ENCODE results near the gene ZBTB46.
"Not testable (repeated sequence)": the region's sequence is repeated elsewhere in the genome, so short reads cannot be mapped to it uniquely, and the experiment has no call there.

The ZBTB46 gene

DNA sequence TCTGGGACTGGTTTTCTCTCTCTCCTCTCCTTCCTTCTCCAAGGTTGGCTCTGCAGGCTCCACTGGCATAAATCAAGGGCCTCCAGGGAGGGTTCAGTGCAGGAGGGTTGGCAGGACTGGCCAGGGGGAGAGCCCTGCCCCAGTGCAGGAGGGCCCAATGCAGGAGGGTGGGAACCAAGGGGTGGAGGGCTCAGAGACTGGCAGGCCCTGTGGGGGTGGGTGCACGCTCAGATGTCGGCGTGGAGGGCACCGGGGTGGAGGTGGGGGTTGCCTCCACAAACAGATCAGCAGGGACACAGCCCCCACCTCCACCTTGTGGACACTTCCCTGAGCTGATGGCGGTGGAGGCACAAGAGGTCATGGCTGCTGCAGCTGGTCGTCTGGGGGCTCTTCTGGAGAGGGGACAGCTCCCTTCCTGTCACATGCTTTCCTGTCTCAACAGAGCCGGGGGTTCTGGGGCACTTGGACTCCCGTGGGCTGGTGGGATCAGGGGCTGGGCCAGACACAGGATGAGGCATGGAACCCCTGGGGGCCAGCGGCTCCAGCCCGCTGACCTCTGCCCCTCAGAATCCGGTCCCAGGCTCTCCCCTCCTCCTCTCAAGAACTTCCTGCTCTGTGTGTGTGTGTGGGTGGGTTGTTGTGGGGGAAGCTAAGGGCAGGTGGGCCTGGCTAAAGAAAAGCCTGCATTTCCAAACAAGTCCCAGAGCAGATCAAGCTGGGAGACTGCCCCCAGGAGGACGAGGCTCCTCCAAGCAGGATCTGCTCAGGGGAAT lies 27.5 kb upstream of the ZBTB46 start:
- DNase-seq (ENCODE audit: low spot score): no peak

DNA sequence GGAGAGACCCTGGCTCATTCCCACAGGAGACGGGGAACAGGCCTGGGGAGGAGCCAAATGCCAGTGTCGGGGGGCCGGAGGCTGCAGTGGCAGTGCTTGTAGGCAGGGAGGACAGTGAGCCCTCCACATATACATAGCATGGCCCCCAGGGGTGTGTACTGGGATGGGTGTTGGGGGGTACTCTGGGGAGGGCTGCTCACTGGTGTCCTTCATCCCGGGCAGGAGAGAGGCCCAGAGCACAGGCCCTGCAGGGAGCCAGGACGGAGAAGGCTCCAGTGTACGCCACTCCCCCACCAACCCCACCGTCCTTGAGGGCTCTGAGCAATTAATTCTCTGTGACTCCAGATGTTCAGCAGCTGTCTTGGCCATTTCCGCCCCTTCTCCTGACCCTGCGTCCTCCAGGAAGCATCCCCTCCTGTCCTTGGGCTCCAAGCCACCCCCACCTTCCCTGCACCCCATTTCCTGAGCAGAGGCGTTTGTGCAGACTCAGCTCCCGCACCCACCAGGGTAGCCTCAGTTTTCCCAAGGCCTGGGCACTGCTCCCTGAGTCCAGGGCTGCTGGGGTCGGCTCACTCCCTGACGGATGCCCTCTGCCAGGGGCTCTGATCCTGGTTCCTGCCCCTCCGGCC lies 26.8 kb upstream of the ZBTB46 start:
- DNase-seq (ENCODE audit: low spot score): no peak

- no peak for DNase-seq (ENCODE audit: low spot score)
Observed at GRCh38 chr20:63856098-63856511, 25.0 kb upstream of the ZBTB46 start.

DNA sequence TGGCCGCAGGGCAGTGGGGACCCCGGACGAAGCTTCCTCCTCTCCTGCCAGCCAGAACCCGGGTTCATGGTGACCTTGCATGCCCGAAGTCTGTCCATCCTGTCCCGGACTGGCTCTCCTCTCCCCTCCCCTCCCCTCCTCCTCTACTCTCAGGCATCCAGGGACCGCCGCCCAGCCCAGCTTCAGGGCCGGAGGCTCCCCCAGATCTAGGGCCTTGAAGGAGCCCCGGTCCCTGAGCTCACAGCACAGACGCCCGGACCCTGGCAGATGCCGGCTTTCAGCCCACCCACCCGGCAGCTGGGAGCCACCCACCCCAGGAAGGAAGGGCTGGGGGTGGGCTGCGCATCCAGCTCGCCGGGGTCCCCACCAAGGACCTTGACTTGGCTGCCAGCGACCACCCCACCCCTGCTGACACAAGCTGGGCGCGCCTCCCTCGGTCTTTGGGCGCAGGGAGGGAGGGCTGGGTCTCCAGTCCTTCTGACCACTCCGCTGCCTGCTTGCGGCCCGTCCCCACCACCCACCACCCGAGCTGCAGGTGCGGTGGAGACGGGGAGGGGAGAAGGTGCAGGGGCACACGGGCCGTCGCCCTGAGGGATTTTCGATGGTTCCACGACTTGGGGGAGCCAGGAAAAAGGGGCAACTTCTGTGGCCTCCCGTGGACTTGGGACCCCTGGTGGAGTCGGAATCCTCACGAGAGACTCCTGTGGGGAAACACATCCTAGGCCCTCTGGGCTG lies 24.5 kb upstream of the ZBTB46 start:
- no peak for DNase-seq (ENCODE audit: low spot score)

DNA sequence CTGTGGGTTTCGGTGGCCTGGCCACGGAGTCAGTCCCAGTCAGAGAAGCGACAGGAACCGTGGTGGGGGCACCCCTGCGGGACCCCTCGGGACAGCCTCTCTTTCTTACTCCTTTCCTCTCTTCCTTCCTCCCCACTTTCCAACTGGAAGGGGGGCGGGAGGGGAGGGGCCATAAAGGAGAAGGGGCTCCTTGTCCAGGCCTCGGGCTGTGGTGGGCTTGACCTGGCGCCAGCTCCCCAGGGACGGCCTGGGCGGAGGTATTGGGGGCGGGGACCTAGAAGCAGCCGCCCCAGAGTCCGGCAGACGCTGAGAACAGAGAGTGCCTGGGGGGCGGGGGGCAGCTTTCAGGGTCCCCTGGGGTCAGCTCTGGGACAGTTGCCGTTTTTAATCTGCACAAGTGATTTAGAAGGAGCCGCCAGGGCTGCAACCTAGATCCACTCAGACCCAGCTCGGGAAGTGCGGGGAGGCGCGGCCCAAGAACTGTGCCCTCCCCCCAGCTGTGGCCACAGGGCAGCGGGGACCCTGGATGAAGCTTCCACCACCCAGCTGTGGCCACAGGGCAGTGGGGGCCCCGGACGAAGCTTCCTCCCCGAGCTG lies 23.8 kb upstream of the ZBTB46 start:
- DNase-seq (ENCODE audit: low spot score): no peak

DNA sequence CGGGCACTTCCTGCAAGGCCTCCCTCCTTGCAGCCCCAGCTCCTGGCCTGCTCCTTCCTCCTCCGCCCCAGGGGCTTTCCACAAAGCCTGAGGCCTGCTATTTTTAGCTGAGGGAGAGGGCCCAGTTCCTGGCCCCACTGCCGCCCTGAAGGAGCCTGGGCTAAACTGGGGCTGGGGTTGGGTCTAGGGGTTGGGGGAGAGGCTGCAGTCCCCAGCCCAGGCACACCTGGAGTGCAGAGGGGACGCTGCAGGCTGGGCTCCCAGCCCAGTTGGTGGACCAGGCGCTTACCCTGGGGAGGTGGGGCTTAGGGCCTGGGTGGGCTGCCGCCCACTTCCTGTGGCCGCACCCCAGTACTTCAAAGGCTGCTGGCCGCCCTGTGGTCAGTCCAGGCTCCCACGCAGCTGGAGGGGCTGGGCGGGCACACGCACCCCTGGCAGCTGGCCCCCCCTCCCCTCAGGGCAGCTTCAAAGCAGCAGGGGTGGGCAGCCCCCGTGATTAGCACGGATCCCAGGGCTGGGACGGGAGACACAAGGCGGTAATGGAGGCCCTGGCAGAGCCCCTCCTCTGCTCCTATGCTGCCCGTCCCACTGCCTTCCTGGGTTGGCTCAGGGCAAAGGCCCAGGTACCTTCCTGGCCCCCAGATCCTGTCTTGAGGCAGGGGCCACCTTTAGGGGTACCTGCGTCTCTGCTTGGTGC lies 23.2 kb upstream of the ZBTB46 start:
- no peak for DNase-seq (ENCODE audit: low spot score)

- DNase-seq (ENCODE audit: low spot score): not testable (repeated sequence)
Observed at GRCh38 chr20:63853733-63854068, 22.6 kb upstream of the ZBTB46 start.

- not testable (repeated sequence) for DNase-seq (ENCODE audit: low spot score)
Observed at GRCh38 chr20:63851548-63851943, 20.5 kb upstream of the ZBTB46 start.

- DNase-seq (ENCODE audit: low spot score): no peak
Observed at GRCh38 chr20:63850689-63851547, 19.9 kb upstream of the ZBTB46 start.

GRCh38 chr20:63848003-63848911 lies 17.2 kb upstream of the ZBTB46 start:
- DNase-seq (ENCODE audit: low spot score): no peak

GRCh38 chr20:63847237-63848002 lies 16.4 kb upstream of the ZBTB46 start:
- DNase-seq (ENCODE audit: low spot score): no peak

DNA sequence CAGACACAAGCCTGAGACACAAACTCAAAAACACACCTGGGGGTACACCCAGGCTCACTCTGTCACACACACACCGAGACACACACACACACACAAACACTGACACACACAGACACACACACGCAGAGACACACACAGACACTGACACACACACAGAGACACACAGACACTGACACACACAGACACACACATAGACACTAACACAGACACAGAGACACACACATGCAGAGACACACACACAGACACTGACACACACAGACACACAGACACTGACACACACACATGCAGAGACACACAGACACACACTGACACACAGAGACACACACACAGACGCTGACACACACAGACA lies 15.8 kb upstream of the ZBTB46 start:
- no peak for DNase-seq (ENCODE audit: low spot score)

DNA sequence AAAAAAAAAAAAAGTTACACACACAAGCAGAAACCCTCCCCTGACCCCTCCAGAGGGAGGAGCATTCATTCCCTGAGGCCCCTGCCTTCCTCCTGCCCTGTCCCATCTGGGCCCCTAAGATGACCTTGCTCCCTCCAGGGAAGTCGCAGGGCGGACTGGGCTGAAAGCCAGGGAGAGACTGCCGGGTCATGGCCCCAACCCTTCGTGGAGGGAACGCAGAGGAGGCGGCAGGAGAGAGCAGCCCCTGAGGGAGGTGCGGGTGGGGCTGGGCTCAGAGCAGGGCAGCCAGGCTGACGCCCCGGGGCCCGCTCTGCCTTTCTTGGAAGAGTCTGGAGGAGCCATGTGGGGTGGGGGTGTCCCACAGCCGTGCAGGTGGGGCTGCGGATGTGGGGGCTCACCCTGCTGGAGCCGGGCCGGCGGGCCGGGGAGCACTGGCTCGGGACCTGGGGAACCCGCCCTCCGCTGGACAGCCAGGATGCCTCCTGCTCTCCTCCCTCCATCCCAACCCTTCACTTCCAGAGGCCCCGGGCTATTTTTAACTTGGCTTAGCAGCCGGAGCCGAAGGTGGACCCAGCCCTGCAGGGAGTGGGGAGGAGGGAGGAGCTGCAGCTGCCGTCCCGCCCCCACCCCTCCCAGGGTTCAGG lies 15.2 kb upstream of the ZBTB46 start:
- no peak for DNase-seq (ENCODE audit: low spot score)

- no peak for DNase-seq (ENCODE audit: low spot score)
Observed at GRCh38 chr20:63844511-63844991, 13.5 kb upstream of the ZBTB46 start.

DNA sequence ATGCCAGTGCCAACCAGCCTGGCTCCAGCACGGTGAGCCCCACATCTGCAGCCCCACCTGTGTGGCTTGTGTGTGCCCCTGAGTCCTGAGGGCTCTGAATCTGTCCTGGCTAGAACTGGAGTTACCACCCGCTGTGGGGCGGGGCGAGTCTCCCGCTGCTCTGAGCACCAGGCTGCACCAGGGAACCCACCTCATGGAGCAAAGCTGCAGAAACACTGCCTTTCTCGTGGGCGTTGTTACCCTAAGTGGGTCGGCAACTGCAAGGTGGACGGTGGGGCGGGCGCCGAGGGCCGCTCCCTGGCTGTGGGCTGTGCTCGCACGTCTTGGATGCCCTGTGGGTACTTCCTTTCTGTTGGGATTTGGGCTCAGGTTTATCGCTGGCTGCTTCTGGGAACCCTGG lies 12.7 kb upstream of the ZBTB46 start:
- DNase-seq (ENCODE audit: low spot score): no peak

DNA sequence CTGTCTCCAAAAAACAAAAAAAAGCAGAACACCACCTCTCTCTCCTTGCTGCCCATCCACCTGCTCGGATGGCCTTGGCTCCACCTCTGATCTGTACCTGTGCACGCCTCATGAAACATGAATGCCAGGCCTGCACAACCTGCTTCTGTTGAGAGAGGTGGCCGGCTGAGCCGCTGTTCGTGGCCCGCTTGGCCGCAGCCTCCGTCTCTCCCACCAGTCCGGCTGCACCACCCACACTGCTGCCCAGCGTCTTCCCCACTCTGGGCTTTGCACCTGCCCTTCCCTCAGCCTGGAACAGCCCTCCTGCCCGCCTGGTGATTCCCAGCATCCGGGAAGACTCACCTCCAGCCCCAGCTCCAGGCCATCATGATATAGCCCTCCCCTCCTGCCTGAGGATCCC lies 12.2 kb upstream of the ZBTB46 start:
- no peak for DNase-seq (ENCODE audit: low spot score)

- DNase-seq (ENCODE audit: low spot score): no peak
Observed at GRCh38 chr20:63842258-63842657, 11.2 kb upstream of the ZBTB46 start.

DNA sequence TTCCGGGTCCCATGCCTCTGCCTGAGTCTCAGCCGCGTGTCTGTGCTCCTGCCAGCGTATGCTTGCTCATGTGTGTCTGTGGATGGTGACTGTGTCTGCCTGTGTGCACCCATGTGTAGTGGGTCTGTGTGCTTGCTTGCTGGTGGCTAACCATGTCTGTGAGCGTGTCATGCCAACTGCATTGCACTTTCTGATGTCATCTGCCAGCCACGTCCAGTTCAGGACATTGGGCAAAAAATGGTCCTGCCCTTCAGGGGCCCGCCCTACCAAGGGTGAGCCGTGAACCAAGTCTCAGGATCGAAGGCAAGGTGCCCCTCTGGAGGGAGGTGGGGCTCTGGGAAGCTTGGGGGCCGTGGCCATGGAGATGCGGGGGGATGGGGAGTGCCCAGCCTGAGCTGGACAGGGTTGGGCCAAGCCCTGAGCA lies 9.4 kb upstream of the ZBTB46 start:
- DNase-seq (ENCODE audit: low spot score): no peak

DNA sequence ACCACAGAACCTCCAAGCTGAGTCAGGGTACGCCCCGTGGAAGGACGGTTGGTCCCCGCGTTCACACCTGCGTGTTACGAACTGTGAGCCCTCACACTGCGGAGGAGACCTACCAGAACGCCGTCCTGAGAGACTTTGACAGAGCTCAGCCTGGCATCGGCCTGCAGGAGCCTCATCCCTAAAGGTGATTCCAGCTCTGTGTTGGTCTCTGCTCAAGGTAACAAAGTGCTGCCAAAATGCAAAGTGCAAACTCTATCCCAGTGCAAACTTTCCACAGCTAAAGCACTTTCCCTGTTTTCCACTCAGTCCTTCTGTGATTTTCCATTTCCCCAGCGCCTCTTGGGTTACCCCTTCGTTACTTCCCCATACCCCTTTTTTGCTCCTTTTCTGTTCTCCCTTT lies 8.6 kb upstream of the ZBTB46 start:
- no peak for DNase-seq (ENCODE audit: low spot score)

Data from germinal center (tissue), 1 donor.